Measurements from ENCODE around the gene ZNF414. TPM values are rescaled to one million over a fixed set of nuclear protein-coding genes. Genes with fewer than 3 reads are reported as not detected.

The ZNF414 gene
- total and polyA plus RNA-seq, 2 experiments from 2014 or later, result 27.4 to 45.0 TPM

DNA sequence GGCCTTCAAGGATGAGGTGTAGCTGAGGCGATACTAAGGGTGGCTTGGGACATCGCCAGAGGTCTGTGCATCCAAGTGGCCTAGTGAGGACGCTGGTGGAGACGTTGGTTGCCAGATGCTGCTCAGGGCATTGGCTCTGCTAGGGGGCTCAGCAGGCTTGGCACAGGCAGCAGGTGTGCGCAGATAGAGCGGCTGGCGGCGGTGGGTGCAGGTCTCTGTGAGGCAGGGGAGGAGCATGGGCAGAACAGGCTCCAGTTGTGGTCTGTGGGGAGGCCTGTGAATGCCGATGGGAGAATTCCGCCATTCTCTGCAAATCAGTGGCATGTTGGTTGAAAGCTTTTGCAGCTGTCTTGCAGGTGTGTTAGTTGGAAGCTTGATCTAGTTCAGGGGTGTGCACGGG, 32.8 kb downstream of the ZNF414 start:
- no peak overlapping the region for H3K4me3 ChIP-seq
- Mint-ChIP-seq H3K4me3 (no peak overlapping the region), H3K27ac (peak overlapping the region; percentile 57), H3K36me3 (ENCODE audit: low read depth) (peaks cover 88% of the 10 kb centered on the region), H3K4me1 (peaks cover 12% of the 10 kb centered on the region), H3K9me3 (no peaks in the 10 kb centered on the region; the same call in 2 of the 3 replicates), H3K27me3 (ENCODE audit: insufficient read depth, low read depth, poor library complexity) (peaks cover 15% of the 10 kb centered on the region)
- TF ChIP-seq JUNB (IDR thresholded peaks at IDR 0.05; ENCODE audit: unreplicated experiment) (no peak), CREB1 (CRISPR knock-in tag; IDR thresholded peaks at IDR 0.05; ENCODE audit: low read depth) (no peak), EZH2phosphoT487 (IDR thresholded peaks at IDR 0.05; ENCODE audit: unreplicated experiment) (no peak), ZNF462 (CRISPR knock-in tag; IDR thresholded peaks at IDR 0.05) (no peak), CTCF (conservative IDR thresholded peaks at IDR 0.05; ENCODE audit: low read depth in 2 of 2) (no peak), EZH2 (IDR thresholded peaks at IDR 0.05; ENCODE audit: low read depth, unreplicated experiment) (no peak), POLR2AphosphoS5 (IDR thresholded peaks at IDR 0.05; ENCODE audit: low read depth) (no peak), ZNF331 (CRISPR knock-in tag; IDR thresholded peaks at IDR 0.05; ENCODE audit: low read depth) (no peak), ZNF114 (CRISPR knock-in tag; IDR thresholded peaks at IDR 0.05) (no peak), STAT1 (IDR thresholded peaks at IDR 0.05; ENCODE audit: unreplicated experiment) (no peak), NANOG (IDR thresholded peaks at IDR 0.05; ENCODE audit: borderline replicate concordance) (no peak)
- TF ChIP-seq, protein P1, sequence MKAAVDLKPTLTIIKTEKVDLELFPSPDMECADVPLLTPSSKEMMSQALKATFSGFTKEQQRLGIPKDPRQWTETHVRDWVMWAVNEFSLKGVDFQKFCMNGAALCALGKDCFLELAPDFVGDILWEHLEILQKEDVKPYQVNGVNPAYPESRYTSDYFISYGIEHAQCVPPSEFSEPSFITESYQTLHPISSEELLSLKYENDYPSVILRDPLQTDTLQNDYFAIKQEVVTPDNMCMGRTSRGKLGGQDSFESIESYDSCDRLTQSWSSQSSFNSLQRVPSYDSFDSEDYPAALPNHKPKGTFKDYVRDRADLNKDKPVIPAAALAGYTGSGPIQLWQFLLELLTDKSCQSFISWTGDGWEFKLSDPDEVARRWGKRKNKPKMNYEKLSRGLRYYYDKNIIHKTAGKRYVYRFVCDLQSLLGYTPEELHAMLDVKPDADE (IDR thresholded peaks at IDR 0.05), result no peak
- TF ChIP-seq, protein P2, sequence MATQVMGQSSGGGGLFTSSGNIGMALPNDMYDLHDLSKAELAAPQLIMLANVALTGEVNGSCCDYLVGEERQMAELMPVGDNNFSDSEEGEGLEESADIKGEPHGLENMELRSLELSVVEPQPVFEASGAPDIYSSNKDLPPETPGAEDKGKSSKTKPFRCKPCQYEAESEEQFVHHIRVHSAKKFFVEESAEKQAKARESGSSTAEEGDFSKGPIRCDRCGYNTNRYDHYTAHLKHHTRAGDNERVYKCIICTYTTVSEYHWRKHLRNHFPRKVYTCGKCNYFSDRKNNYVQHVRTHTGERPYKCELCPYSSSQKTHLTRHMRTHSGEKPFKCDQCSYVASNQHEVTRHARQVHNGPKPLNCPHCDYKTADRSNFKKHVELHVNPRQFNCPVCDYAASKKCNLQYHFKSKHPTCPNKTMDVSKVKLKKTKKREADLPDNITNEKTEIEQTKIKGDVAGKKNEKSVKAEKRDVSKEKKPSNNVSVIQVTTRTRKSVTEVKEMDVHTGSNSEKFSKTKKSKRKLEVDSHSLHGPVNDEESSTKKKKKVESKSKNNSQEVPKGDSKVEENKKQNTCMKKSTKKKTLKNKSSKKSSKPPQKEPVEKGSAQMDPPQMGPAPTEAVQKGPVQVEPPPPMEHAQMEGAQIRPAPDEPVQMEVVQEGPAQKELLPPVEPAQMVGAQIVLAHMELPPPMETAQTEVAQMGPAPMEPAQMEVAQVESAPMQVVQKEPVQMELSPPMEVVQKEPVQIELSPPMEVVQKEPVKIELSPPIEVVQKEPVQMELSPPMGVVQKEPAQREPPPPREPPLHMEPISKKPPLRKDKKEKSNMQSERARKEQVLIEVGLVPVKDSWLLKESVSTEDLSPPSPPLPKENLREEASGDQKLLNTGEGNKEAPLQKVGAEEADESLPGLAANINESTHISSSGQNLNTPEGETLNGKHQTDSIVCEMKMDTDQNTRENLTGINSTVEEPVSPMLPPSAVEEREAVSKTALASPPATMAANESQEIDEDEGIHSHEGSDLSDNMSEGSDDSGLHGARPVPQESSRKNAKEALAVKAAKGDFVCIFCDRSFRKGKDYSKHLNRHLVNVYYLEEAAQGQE (IDR thresholded peaks at IDR 0.05; ENCODE audit: unreplicated experiment), result no peak
- H3K4me2 ChIP-seq, result no peak overlapping the region
- no peaks in the 10 kb centered on the region for H3K9me2 ChIP-seq (ENCODE audit: insufficient read depth)
- no peak for DNase-seq (ENCODE audit: low spot score)
- H3K27me3 ChIP-seq (ENCODE audit: insufficient read depth), result no peaks in the 10 kb centered on the region
- peaks cover 64% of the 10 kb centered on the region for H3K36me3 ChIP-seq (ENCODE audit: insufficient read depth)
- no peaks in the 10 kb centered on the region for H3K4me1 ChIP-seq (ENCODE audit: insufficient read depth)
- H3K79me2 ChIP-seq (replicated peaks; ENCODE audit: insufficient read depth), result peaks cover 90% of the 10 kb centered on the region
- no peak overlapping the region for H2AFZ ChIP-seq
- ATAC-seq, result no peak
- peak overlapping the region; percentile 83 for H3K27ac ChIP-seq (ENCODE audit: low read depth)
- H4K20me1 ChIP-seq (replicated peaks; ENCODE audit: insufficient read depth), result peaks cover 74% of the 10 kb centered on the region
- peaks cover 59% of the 10 kb centered on the region for H3F3A ChIP-seq (replicated peaks; ENCODE audit: low read depth)
